Heart left ventricle (tissue), 16 donors: ENCODE results near the gene RAB11A. TPM values are rescaled to one million over a fixed set of nuclear protein-coding genes. Genes with fewer than 3 reads are reported as not detected.

Experiments used
- ATAC-seq, 4 donors: fragments of 200-7000 bp; cut with Tn5 transposase; one replicate each; pipeline ENCODE4 v1.9.1; 2020 to 2022; ENCODE audit warnings: moderate library complexity in 4 of 4, mild to moderate bottlenecking in 3 of 4, moderate number of reproducible peaks in 1 of 4
- DNase-seq, 5 donors: peaks; one replicate each; pipeline ENCODE4 v3.0.0-alpha.2; 2020
- H3K27ac ChIP-seq, 12 donors: fragments of 200-600 bp; sonication (generic) in 4 of 12; one replicate each; pipeline versions ENCODE4 v1.5.0 to v1.8.0; 2016 to 2022; ENCODE audit warnings: mild to moderate bottlenecking in 2 of 12
- H3K27me3 ChIP-seq, 9 donors: fragments of 200-600 bp; sonication (generic) in 2 of 9; one replicate each; pipeline versions ENCODE4 v1.5.1 to v1.8.0; 2016 to 2022; ENCODE audit warnings: mild to moderate bottlenecking in 3 of 9
- H3K36me3 ChIP-seq, 9 donors: fragments of 200-600 bp; sonication (generic) in 2 of 9; one replicate each; pipeline versions ENCODE4 v1.5.0 to v1.8.0; 2018 to 2022; ENCODE audit warnings: mild to moderate bottlenecking in 2 of 9
- H3K4me1 ChIP-seq, 12 donors: fragments of 200-600 bp; sonication (generic) in 4 of 12; one replicate each; pipeline versions ENCODE4 v1.5.0 to v1.8.0; 2016 to 2022; ENCODE audit warnings: mild to moderate bottlenecking in 3 of 12
- H3K4me3 ChIP-seq, 12 donors: fragments of 200-600 bp; sonication (generic) in 4 of 12; one replicate each; pipeline versions ENCODE4 v1.5.0 to v1.8.0; 2017 to 2022; ENCODE audit warnings: mild to moderate bottlenecking in 9 of 12, moderate library complexity in 4 of 12
- H3K9me3 ChIP-seq, 12 donors: fragments of 200-600 bp; sonication (generic) in 4 of 12; one replicate each; pipeline versions ENCODE4 v1.5.0 to v1.8.0; 2016 to 2022; ENCODE audit warnings: mild to moderate bottlenecking in 1 of 12
- CTCF ChIP-seq, 12 donors: fragments of 200-600 bp; sonication (generic) in 4 of 12; IDR thresholded peaks; one replicate each; pipeline versions ENCODE4 v1.5.0 to v1.8.0; 2018 to 2022; ENCODE audit warnings: antibody characterized with exemption in 12 of 12, mild to moderate bottlenecking in 5 of 12
- POLR2A ChIP-seq, 2 donors: fragments of 450-650 bp; IDR thresholded peaks; one replicate each; pipeline ENCODE4 v1.6.1; 2017; ENCODE audit warnings: antibody characterized with exemption in 2 of 2, mild to moderate bottlenecking in 2 of 2, moderate library complexity in 2 of 2
- WGBS, 4 donors: extraction: QIAGEN DNeasy Blood & Tissue Kit in 2 of 4; methylation state at CpG; one replicate each; pipeline versions ENCODE4 v1.1.5 to v1.1.7; 2013 to 2018; 5-methylcytosine and 5-hydroxymethylcytosine counted together
- intact Hi-C, 10 donors: fragments of 100-400 bp; cut with DNase I; formaldehyde crosslinking; loops; one replicate each; pipeline versions ENCODE4 v1.11.1 to v1.14.2; 2022
- polyA plus RNA-seq, 2 donors: library from polyadenylated mRNA; stranded (reverse); fragments of 200-250 nt; gene quantifications; one replicate each; pipeline ENCODE4 v1.2.3, GENCODE V29; 2013
- total RNA-seq, 9 donors: library from RNA; depleted of rRNA in 2 of 9; stranded (reverse); fragments of >200 nt in 2 of 9; fragmentation: NEBNext Ultra II Directional in 3 of 9; extraction: Animal tissue kit (Norgen Biotek cat#: 25700) in 3 of 9; gene quantifications; one replicate each; pipeline versions ENCODE4 v1.1.0 to v1.2.4, GENCODE V29; 2016 to 2023
- donor health status: ischemic (EF 13 %, LVEDD 7.1; RV severe dilation, severe dysfunction).
- donor health status: healthy with polysubstance abuse.
- donor health status: DM: no; HTN: yes; CAD: no.
- donor health status: DM: no; HTN: no; CAD: no.
- donor health status: ischemic (EF 25% LVEDD 6.9; RV normal size, moderate dysfunction).
- donor health status: ischemic (EF 25% LVEDD 5.7; RV mildly dilated, moderate dysfunction).
- donor health status: healthy.
- donor health status: DM: yes; HTN: yes; CAD: no.
- donor health status: ischemic (EF 35%, LVEDD 5.7; RV mildly dilated, moderate dysfunction).
- donor health status: nonischemic (EF 11% LVEDD 7.7; RV severe dilation, severe dysfunction).
- donor health status: DM: yes; HTN: yes; CAD: no.
- donor health status: PGD.
- donor health status: ischemic (EF 29% LVEDD 5.4; RV normal size, mild dysfunction).
- donor health status: nonischemic (EF 23%, LVEDD 6.1; RV moderate dilation, normal function).

The RAB11A gene
- total and polyA plus RNA-seq, 11 donors: 50.3 to 307 (median 162) TPM

GRCh38 chr15:65912235-65912634 is 42.9 kb downstream of the RAB11A start:
- no peaks in the 10 kb centered on the region for H3K27me3 ChIP-seq
- H3K4me3 ChIP-seq: no peak overlapping the region
- H3K27ac ChIP-seq: no peak overlapping the region
- H3K4me1 ChIP-seq: peaks cover 0 to 12% (median 2%) of the 10 kb centered on the region in 12 donors
- TF ChIP-seq POLR2A (IDR thresholded peaks at IDR 0.05) (no peak), CTCF (IDR thresholded peaks at IDR 0.05) (no peak)
- no peak for ATAC-seq
- WGBS, 4 donors: 97 to 100% (median 97%) methylated on average over 2 of the region's 2 CpGs; no CpG with 5 or more reads in 1 of the 4 donors
- H3K36me3 ChIP-seq: peaks cover 0 to 48% (median 28%) of the 10 kb centered on the region in 9 donors
- intact Hi-C loops: loop anchor here in 2 of 10 donors (10.0 kb wide), 1 partner anchor 273 kb away; no protein-coding TSS in a partner anchor
- H3K9me3 ChIP-seq: no peaks in the 10 kb centered on the region
- DNase-seq: no peak

GRCh38 chr15:65913631-65914199 is 44.4 kb downstream of the RAB11A start:
- Histone ChIP-seq H3K4me3 (no peak overlapping the region), H3K36me3 (peaks cover 0 to 34% (median 17%) of the 10 kb centered on the region in 9 donors), H3K27me3 (no peaks in the 10 kb centered on the region), H3K9me3 (no peaks in the 10 kb centered on the region), H3K27ac (no peak overlapping the region), H3K4me1 (peaks cover 0 to 14% (median 2%) of the 10 kb centered on the region in 12 donors)
- DNase-seq (no peak), ATAC-seq (no peak)
- intact Hi-C loops: loop anchor here in 2 of 10 donors (10.0 kb wide), 1 partner anchor 271 kb away; no protein-coding TSS in a partner anchor
- 94 to 98% (median 95%) methylated on average over 13 of the region's 13 CpGs for WGBS, 4 donors
- no peak for TF ChIP-seq POLR2A (IDR thresholded peaks at IDR 0.05)
- no peak for TF ChIP-seq CTCF (IDR thresholded peaks at IDR 0.05)

GRCh38 chr15:65914386-65914785 is 45.1 kb downstream of the RAB11A start:
- H3K9me3 ChIP-seq: no peaks in the 10 kb centered on the region
- H3K36me3 ChIP-seq: peaks cover 0 to 29% (median 16%) of the 10 kb centered on the region in 9 donors
- 72 to 89% (median 84%) methylated on average over 4 of the region's 4 CpGs for WGBS, 4 donors
- H3K4me3 ChIP-seq: no peak overlapping the region
- peaks cover 0 to 14% (median 2%) of the 10 kb centered on the region in 12 donors for H3K4me1 ChIP-seq
- TF ChIP-seq POLR2A (IDR thresholded peaks at IDR 0.05): no peak
- TF ChIP-seq CTCF (IDR thresholded peaks at IDR 0.05): no peak
- no peak overlapping the region for H3K27ac ChIP-seq
- no peak for DNase-seq
- ATAC-seq: no peak
- intact Hi-C loops: loop anchor here in 2 of 10 donors (10.0 kb wide), 1 partner anchor 270 kb away; no protein-coding TSS in a partner anchor
- no peaks in the 10 kb centered on the region for H3K27me3 ChIP-seq

GRCh38 chr15:65914981-65915925 is 46.0 kb downstream of the RAB11A start:
- 89 to 95% (median 89%) methylated on average over 4 to 8 of the region's 8 CpGs for WGBS, 4 donors

More at GRCh38 chr15:65914981-65915925, 46.0 kb downstream of the RAB11A start:
- H3K4me1 ChIP-seq: peaks cover 0 to 18% (median 2%) of the 10 kb centered on the region in 12 donors
- H3K9me3 ChIP-seq: no peaks in the 10 kb centered on the region
- no peak for TF ChIP-seq CTCF (IDR thresholded peaks at IDR 0.05)
- TF ChIP-seq POLR2A (IDR thresholded peaks at IDR 0.05): no peak
- DNase-seq (no peak), ATAC-seq (no peak)
- no peaks in the 10 kb centered on the region for H3K27me3 ChIP-seq
- intact Hi-C loops: loop anchor here in 7 of 10 donors (5.0 to 10.0 kb wide), 5 partner anchors 237 to 372 kb away; no protein-coding TSS in a partner anchor
- H3K27ac ChIP-seq: no peak overlapping the region
- H3K4me3 ChIP-seq: no peak overlapping the region
- H3K36me3 ChIP-seq: peaks cover 0 to 21% (median 14%) of the 10 kb centered on the region in 9 donors
